ENCODE data around the gene CLC.

Gene CLC

DNA sequence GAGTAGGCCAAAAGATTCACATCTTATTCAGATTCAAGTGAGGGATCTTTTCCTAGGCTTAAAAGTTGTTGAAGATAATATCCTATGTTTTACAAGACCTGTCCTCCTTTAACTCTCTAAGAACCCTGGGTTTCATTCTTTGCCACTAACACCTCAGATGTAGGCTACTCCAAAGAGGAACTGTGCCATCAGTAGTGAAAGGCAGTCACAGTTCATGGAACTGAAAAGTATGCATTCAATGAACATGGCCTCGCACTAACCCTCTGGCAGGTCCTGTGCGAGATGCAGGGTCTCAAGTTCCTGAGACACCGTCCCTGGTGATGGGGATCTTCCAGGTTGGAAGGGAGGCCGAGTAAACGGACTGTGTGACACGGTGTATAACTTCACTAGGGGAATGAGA is 29.2 kb downstream of the CLC start:
- Histone ChIP-seq H3K27me3 (replicated peaks) (no peaks in the 10 kb centered on the region), H3K27ac (no peak overlapping the region), H3K4me3 (ENCODE audit: low read depth, low read length) (no peak overlapping the region), H3K36me3 (replicated peaks) (no peaks in the 10 kb centered on the region)
- no peak for DNase-seq
- TF ChIP-seq, protein P1, sequence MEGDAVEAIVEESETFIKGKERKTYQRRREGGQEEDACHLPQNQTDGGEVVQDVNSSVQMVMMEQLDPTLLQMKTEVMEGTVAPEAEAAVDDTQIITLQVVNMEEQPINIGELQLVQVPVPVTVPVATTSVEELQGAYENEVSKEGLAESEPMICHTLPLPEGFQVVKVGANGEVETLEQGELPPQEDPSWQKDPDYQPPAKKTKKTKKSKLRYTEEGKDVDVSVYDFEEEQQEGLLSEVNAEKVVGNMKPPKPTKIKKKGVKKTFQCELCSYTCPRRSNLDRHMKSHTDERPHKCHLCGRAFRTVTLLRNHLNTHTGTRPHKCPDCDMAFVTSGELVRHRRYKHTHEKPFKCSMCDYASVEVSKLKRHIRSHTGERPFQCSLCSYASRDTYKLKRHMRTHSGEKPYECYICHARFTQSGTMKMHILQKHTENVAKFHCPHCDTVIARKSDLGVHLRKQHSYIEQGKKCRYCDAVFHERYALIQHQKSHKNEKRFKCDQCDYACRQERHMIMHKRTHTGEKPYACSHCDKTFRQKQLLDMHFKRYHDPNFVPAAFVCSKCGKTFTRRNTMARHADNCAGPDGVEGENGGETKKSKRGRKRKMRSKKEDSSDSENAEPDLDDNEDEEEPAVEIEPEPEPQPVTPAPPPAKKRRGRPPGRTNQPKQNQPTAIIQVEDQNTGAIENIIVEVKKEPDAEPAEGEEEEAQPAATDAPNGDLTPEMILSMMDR (IDR thresholded peaks at IDR 0.05; ENCODE audit: low read depth, low read length, missing control alignments) = no peak
- in situ Hi-C loops (cut with HindIII; ENCODE audit: low pct_ligation_motif_present, low sequenced_read_pairs) = no loop called here

DNA sequence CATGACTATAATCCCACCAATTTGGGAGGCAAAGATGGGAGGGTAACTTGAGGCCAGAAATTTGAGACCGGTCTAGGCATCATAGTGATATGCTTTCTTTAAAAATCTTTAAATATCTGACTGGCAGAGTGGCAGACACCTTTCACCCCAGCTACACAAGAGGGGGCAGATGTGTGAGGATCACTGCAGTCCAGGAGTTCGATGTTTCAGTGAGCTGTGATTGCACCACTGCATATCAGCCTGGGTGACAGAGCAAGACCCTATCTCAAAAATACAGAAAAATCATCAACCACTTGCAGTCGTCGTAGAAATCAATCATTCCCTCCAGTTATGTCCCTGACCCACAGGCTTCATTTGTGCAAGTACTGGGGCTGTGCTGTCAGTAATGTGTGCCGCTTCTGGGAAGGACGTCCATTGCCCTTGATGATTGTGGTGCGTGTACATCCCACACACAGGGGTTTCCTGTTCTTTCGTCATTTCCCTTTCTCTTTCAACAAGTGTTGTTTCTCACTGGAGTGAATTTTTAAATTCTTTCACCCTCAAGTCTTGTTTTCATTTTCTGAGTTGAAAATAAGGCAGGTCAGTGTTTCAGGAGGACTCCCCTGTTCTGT is 32.1 kb downstream of the CLC start:
- TF ChIP-seq, protein P1 (IDR thresholded peaks at IDR 0.05; ENCODE audit: low read depth, low read length, missing control alignments) = no peak
- Histone ChIP-seq H3K27me3 (replicated peaks) (no peaks in the 10 kb centered on the region), H3K4me3 (ENCODE audit: low read depth, low read length) (no peak overlapping the region), H3K36me3 (replicated peaks) (no peaks in the 10 kb centered on the region), H3K27ac (no peak overlapping the region)
- no peak for DNase-seq
- in situ Hi-C loops (cut with HindIII; ENCODE audit: low pct_ligation_motif_present, low sequenced_read_pairs) = no loop called here

DNA sequence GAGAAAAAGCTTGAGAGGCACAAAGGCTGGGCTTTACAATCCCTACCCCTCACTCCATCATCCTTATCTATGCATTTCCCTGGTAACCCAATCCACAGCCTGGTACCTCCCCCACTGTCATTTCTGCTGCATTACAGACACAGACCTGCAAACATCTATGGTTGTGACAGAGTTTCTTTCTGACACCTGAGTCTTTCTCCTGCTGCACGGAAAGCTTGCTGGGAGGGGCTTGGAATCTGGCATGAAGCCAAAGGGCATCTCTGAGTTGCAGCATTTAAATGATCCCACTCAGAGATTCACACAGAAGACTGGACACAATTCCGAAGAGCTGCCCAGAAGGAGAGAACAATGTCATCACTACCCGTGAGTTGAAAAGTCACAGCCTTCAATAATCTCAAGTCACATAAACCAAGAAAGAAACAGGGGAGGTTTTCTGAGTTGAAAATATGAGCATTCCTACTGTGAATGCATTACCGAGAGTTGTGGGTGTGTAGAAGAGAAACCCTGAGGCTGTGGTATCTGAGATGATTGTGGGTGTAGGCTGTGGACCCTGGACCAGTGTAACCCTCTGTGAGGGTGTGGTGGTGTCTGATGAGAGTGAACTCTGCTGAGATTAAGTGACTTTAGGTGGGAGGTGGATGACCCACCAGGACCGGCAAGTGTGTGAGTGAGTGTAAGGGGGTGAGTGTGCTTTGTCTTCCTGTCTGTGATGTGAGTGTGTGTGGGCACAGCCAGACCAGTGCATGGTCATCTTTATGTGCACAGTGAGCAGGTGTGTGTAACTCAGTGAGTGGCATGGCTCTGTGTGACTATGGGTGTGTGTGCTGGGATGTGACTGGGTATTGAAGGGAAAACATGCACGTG is 33.4 kb downstream of the CLC start, which contains the start of gene LGALS14:
Gene LGALS14 (plus strand): TSS at position 301 of the 864 bp plus-strand sequence. CDS start 48 bp downstream, at position 349.
- Histone ChIP-seq H3K27me3 (replicated peaks) (no peaks in the 10 kb centered on the region), H3K36me3 (replicated peaks) (no peaks in the 10 kb centered on the region), H3K4me3 (ENCODE audit: low read depth, low read length) (no peak within 1 kb of the TSS), H3K27ac (no peak within 1 kb of the TSS)
- DNase-seq = no peak
- in situ Hi-C loops (cut with HindIII; ENCODE audit: low pct_ligation_motif_present, low sequenced_read_pairs) = no loop called here
- TF ChIP-seq, protein P1 (IDR thresholded peaks at IDR 0.05; ENCODE audit: low read depth, low read length, missing control alignments) = no peak

DNA sequence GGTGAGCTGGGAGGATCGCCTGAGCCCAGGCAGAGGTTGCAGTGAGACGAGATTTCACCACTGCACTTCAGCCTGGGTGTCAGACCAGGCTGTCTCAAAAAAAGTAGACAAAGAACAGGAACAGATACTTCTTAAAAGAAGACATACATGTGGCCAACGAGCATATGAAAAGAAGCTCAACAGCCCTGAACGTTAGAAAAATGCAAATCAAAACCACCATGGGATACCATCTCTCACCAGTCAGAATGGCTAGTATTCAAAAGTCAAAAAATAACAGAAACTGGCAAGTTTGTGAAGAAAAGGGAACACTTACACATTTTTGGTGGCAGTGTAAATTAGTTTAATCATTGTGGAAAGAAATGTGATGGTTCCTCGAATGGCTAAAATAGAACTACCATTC is 36.5 kb downstream of the CLC start:
- H3K36me3 ChIP-seq (replicated peaks) = no peaks in the 10 kb centered on the region
- H3K27me3 ChIP-seq (replicated peaks) = no peaks in the 10 kb centered on the region
- no peak overlapping the region for H3K27ac ChIP-seq
- no peak for DNase-seq
- TF ChIP-seq, protein P1 (IDR thresholded peaks at IDR 0.05; ENCODE audit: low read depth, low read length, missing control alignments) = no peak
- in situ Hi-C loops (cut with HindIII; ENCODE audit: low pct_ligation_motif_present, low sequenced_read_pairs) = no loop called here
- no peak overlapping the region for H3K4me3 ChIP-seq (ENCODE audit: low read depth, low read length)

DNA sequence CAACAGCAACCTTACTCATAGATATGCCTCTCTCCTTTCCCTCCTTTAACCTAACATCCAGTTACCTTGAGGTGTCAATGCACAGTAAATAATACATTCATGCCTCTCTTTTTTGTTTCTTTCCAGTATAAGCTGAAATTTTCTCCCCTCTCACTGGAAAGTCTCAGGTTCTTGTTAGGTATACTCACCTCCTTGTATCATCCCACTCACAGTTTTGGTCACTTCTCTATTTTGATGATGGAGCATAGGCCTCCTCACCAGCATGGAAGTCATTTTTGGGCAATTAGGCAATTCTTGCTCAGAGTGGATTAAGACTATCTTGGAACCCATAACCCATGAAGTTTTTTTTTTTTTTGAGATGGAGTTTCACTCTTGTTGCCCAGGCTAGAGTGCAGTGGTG is 39.3 kb downstream of the CLC start:
- Histone ChIP-seq H3K36me3 (replicated peaks) (no peaks in the 10 kb centered on the region), H3K4me3 (ENCODE audit: low read depth, low read length) (no peak overlapping the region), H3K27ac (no peak overlapping the region), H3K27me3 (replicated peaks) (no peaks in the 10 kb centered on the region)
- no peak for DNase-seq
- TF ChIP-seq, protein P1 (IDR thresholded peaks at IDR 0.05; ENCODE audit: low read depth, low read length, missing control alignments) = no peak
- in situ Hi-C loops (cut with HindIII; ENCODE audit: low pct_ligation_motif_present, low sequenced_read_pairs) = no loop called here

Measured in brain microvascular endothelial cell (primary cell).